Measurements from ENCODE around the gene RLN3.
A peak's percentile ranks its signal among the peaks of the same experiment; 100 is the strongest.
"Not testable (repeated sequence)": the region's sequence is repeated elsewhere in the genome, so short reads cannot be mapped to it uniquely, and the experiment has no call there.

Gene RLN3

DNA sequence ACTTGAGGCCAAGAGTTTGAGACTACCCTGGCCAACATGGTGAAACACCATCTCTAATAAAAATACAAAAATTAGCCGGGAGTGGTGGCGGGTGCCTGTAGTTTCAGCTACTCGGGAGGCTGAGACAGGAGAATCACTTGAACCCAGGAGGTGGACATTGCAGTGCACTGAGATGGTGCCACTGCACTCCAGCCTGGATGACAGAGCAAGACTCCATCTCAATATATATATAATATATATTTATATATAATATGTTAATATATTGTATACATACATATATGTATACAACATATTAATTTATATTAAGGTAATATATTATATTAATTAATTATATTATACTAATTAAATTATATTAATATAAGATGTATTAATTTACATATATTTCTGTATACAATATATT is 8.2 kb upstream of the RLN3 start:
- H3K79me1 ChIP-seq (ENCODE audit: low read length); H3K4me1 ChIP-seq (ENCODE audit: control insufficient read depth in 1 of 2, insufficient read depth in 2 of 2, low read length in 2 of 2); H4K91ac ChIP-seq (ENCODE audit: low read depth, low read length): not testable (repeated sequence)

DNA sequence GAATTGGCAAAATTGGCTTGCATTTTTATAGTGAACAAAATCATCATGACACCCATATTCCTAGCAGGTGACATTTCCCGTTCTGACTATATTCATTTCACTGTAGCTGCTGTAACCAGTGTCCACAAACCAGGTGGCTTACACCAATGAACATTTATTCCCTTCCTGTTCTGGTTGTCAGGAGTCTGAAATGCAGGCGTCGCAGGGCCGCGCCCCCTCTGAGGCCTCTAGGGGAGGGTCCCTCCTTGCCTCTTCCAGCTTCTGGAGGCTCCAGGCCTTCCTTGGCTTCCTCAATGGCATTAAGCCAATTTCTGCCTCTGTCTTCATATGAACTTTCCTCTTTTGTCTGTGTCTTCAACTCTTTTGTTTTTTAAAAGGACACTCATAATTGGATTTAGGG is 6.5 kb upstream of the RLN3 start:
- H3K27ac ChIP-seq (ENCODE audit: low read depth, low read length): no peak overlapping the region
- no peak overlapping the region for H3K18ac ChIP-seq (ENCODE audit: low read length)
- no peak for DNase-seq
- H4K8ac ChIP-seq (ENCODE audit: low read depth, low read length): no peak overlapping the region
- no peak overlapping the region for H4K12ac ChIP-seq (ENCODE audit: low read depth, low read length)
- H2BK120ac ChIP-seq (ENCODE audit: insufficient read depth, low read length, poor library complexity): no peak overlapping the region
- H3K9ac ChIP-seq (ENCODE audit: low read length): no peak overlapping the region
- no peak overlapping the region for H3K4me2 ChIP-seq (ENCODE audit: low read length)
- no peak overlapping the region for H3K4me3 ChIP-seq (ENCODE audit: low read depth, low read length)
- H2BK12ac ChIP-seq (ENCODE audit: low read length): no peak overlapping the region
- no CpG with 5 or more reads among the region's 5 CpGs for WGBS (ENCODE audit: extremely low coverage, insufficient coverage, insufficient read length)
- H3K23ac ChIP-seq (ENCODE audit: low read length): no peak overlapping the region
- no peak overlapping the region for H2BK5ac ChIP-seq (ENCODE audit: low read depth, low read length, poor library complexity)
- H3K14ac ChIP-seq (ENCODE audit: low read length): no peak overlapping the region
- H3K79me2 ChIP-seq (ENCODE audit: control insufficient read depth, insufficient read depth, low read length, poor library complexity): no peaks in the 10 kb centered on the region
- H3K36me3 ChIP-seq (ENCODE audit: control insufficient read depth in 1 of 2, insufficient read depth in 2 of 2, low read length in 2 of 2): no peaks in the 10 kb centered on the region
- no peak overlapping the region for H4K91ac ChIP-seq (ENCODE audit: low read depth, low read length)
- peaks cover 2% of the 10 kb centered on the region for H3K79me1 ChIP-seq (ENCODE audit: low read length)
- no peak overlapping the region for H3K4ac ChIP-seq (ENCODE audit: low read depth, low read length)
- H2AK5ac ChIP-seq (ENCODE audit: low read length): no peak overlapping the region
- H2AFZ ChIP-seq (ENCODE audit: insufficient read depth, low read length, poor library complexity): no peak overlapping the region
- no peaks in the 10 kb centered on the region for H3K9me3 ChIP-seq (ENCODE audit: insufficient read depth, low read depth, low read length)
- H3K4me1 ChIP-seq (ENCODE audit: control insufficient read depth in 1 of 2, insufficient read depth in 2 of 2, low read length in 2 of 2): peaks cover 0 to 2% of the 10 kb centered on the region in 2 experiments
- H3K27me3 ChIP-seq (ENCODE audit: insufficient read depth, low read length): no peaks in the 10 kb centered on the region

More for the DNA sequence above, 8.2 kb upstream of the RLN3 start:
- H3K36me3 ChIP-seq (ENCODE audit: control insufficient read depth in 1 of 2, insufficient read depth in 2 of 2, low read length in 2 of 2); H3K4ac ChIP-seq (ENCODE audit: low read depth, low read length); H2AK5ac ChIP-seq (ENCODE audit: low read length); H4K8ac ChIP-seq (ENCODE audit: low read depth, low read length); H2AFZ ChIP-seq (ENCODE audit: insufficient read depth, low read length, poor library complexity); H3K27ac ChIP-seq (ENCODE audit: low read depth, low read length); H2BK5ac ChIP-seq (ENCODE audit: low read depth, low read length, poor library complexity); H3K9ac ChIP-seq (ENCODE audit: low read length); H4K12ac ChIP-seq (ENCODE audit: low read depth, low read length); H3K23ac ChIP-seq (ENCODE audit: low read length); H3K4me3 ChIP-seq (ENCODE audit: low read depth, low read length); H3K18ac ChIP-seq (ENCODE audit: low read length); H2BK120ac ChIP-seq (ENCODE audit: insufficient read depth, low read length, poor library complexity); H3K14ac ChIP-seq (ENCODE audit: low read length); H3K9me3 ChIP-seq (ENCODE audit: insufficient read depth, low read depth, low read length); H2BK12ac ChIP-seq (ENCODE audit: low read length); H3K79me2 ChIP-seq (ENCODE audit: control insufficient read depth, insufficient read depth, low read length, poor library complexity); H3K27me3 ChIP-seq (ENCODE audit: insufficient read depth, low read length); DNase-seq; H3K4me2 ChIP-seq (ENCODE audit: low read length): not testable (repeated sequence)
- no CpG with 5 or more reads among the region's 3 CpGs for WGBS (ENCODE audit: extremely low coverage, insufficient coverage, insufficient read length)

DNA sequence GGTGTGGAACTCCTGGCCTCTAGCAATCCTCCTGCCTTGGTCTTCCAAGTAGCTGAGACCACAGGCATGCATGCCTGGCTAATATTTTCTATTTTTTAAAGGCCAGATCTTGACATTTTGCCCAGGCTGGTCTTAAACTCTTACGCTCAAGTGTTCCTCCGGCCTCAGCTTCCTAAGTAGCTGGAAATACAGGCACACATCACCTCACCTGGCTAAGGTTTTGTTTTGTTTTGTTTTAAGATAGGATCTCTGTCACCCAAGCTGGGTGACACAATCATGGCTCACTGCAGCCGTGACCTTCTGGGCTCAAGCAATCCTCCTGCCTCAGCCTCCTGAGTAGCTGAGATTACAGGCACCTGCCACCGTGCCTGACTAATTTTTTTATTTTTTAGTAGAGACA is 5.5 kb upstream of the RLN3 start:
- no peak overlapping the region for H2BK5ac ChIP-seq (ENCODE audit: low read depth, low read length, poor library complexity)
- no peak overlapping the region for H3K14ac ChIP-seq (ENCODE audit: low read length)
- H3K9ac ChIP-seq (ENCODE audit: low read length): no peak overlapping the region
- peak overlapping the region; percentile 30 for H2BK12ac ChIP-seq (ENCODE audit: low read length)
- no peak overlapping the region for H4K91ac ChIP-seq (ENCODE audit: low read depth, low read length)
- no peak overlapping the region for H3K23ac ChIP-seq (ENCODE audit: low read length)
- no peak overlapping the region for H3K18ac ChIP-seq (ENCODE audit: low read length)
- H4K8ac ChIP-seq (ENCODE audit: low read depth, low read length): no peak overlapping the region
- no CpG with 5 or more reads among the region's 4 CpGs for WGBS (ENCODE audit: extremely low coverage, insufficient coverage, insufficient read length)
- no peak overlapping the region for H3K4me2 ChIP-seq (ENCODE audit: low read length)
- H2BK120ac ChIP-seq (ENCODE audit: insufficient read depth, low read length, poor library complexity): no peak overlapping the region
- no peaks in the 10 kb centered on the region for H3K36me3 ChIP-seq (ENCODE audit: control insufficient read depth in 1 of 2, insufficient read depth in 2 of 2, low read length in 2 of 2)
- H3K27ac ChIP-seq (ENCODE audit: low read depth, low read length): no peak overlapping the region
- H3K27me3 ChIP-seq (ENCODE audit: insufficient read depth, low read length): no peaks in the 10 kb centered on the region
- peaks cover 0 to 2% of the 10 kb centered on the region in 2 experiments for H3K4me1 ChIP-seq (ENCODE audit: control insufficient read depth in 1 of 2, insufficient read depth in 2 of 2, low read length in 2 of 2)
- no peak overlapping the region for H4K12ac ChIP-seq (ENCODE audit: low read depth, low read length)
- no peak overlapping the region for H2AK5ac ChIP-seq (ENCODE audit: low read length)
- peaks cover 2% of the 10 kb centered on the region for H3K79me1 ChIP-seq (ENCODE audit: low read length)
- DNase-seq: peak; percentile 58 to 84
- H3K79me2 ChIP-seq (ENCODE audit: control insufficient read depth, insufficient read depth, low read length, poor library complexity): no peaks in the 10 kb centered on the region
- no peak overlapping the region for H2AFZ ChIP-seq (ENCODE audit: insufficient read depth, low read length, poor library complexity)
- H3K4me3 ChIP-seq (ENCODE audit: low read depth, low read length): no peak overlapping the region
- H3K9me3 ChIP-seq (ENCODE audit: insufficient read depth, low read depth, low read length): no peaks in the 10 kb centered on the region
- H3K4ac ChIP-seq (ENCODE audit: low read depth, low read length): no peak overlapping the region

DNA sequence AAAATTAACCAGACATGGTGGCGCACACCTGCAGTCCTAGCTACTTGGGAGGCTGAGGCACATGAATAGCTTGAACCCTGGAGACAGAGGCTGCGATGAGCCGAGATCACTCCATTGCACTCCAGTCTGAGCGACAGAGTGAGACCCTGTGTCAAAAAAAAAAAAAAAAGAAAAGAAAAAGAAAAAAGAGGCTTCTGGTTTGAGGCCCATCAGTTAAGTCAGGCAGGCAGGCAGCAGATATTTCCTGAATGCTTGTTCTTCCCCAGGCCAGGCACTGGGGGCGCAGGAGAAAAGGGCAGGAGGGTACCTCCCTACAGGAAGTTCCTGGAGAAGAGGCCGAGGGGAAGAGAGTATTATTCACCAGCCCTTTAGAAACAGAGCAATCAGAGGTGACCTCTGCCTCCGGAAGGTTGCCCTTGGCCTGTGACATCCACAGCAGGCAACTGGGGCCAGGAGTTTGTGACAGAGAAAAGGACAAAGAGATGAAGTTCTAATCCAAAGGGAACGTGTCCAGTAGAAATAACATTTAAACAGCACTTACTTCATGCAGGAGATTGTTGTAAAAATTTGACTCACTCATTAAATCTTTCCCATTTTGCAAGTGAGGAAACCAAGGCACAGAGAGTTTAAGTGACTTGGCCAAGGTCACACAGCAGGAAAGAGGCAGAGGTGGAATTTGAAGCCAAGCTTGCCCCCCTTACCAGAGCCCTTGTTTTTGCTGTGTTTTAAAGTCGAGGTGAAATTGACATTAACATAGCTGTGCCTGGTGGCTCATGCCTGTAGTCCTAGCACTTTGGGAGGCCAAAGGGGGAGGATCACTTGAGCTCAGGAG is 4.3 kb upstream of the RLN3 start:
- H3K4ac ChIP-seq (ENCODE audit: low read depth, low read length): no peak overlapping the region
- peak overlapping the region; percentile 68 for H4K12ac ChIP-seq (ENCODE audit: low read depth, low read length)
- no peak overlapping the region for H2BK12ac ChIP-seq (ENCODE audit: low read length)
- no peak for DNase-seq
- no peaks in the 10 kb centered on the region for H3K36me3 ChIP-seq (ENCODE audit: control insufficient read depth in 1 of 2, insufficient read depth in 2 of 2, low read length in 2 of 2)
- H2AFZ ChIP-seq (ENCODE audit: insufficient read depth, low read length, poor library complexity): peak overlapping the region; percentile 59
- no peaks in the 10 kb centered on the region for H3K79me2 ChIP-seq (ENCODE audit: control insufficient read depth, insufficient read depth, low read length, poor library complexity)
- H3K18ac ChIP-seq (ENCODE audit: low read length): no peak overlapping the region
- H2BK120ac ChIP-seq (ENCODE audit: insufficient read depth, low read length, poor library complexity): no peak overlapping the region
- no peaks in the 10 kb centered on the region for H3K27me3 ChIP-seq (ENCODE audit: insufficient read depth, low read length)
- H2AK5ac ChIP-seq (ENCODE audit: low read length): no peak overlapping the region
- peaks cover 2% of the 10 kb centered on the region for H3K79me1 ChIP-seq (ENCODE audit: low read length)
- no peaks in the 10 kb centered on the region for H3K4me1 ChIP-seq (ENCODE audit: control insufficient read depth in 1 of 2, insufficient read depth in 2 of 2, low read length in 2 of 2)
- peak overlapping the region; percentile 74 for H4K8ac ChIP-seq (ENCODE audit: low read depth, low read length)
- H3K4me2 ChIP-seq (ENCODE audit: low read length): no peak overlapping the region
- H2BK5ac ChIP-seq (ENCODE audit: low read depth, low read length, poor library complexity): no peak overlapping the region
- peak overlapping the region; percentile 18 for H4K91ac ChIP-seq (ENCODE audit: low read depth, low read length)
- no peak overlapping the region for H3K9ac ChIP-seq (ENCODE audit: low read length)
- no peak overlapping the region for H3K4me3 ChIP-seq (ENCODE audit: low read depth, low read length)
- H3K27ac ChIP-seq (ENCODE audit: low read depth, low read length): no peak overlapping the region
- H3K14ac ChIP-seq (ENCODE audit: low read length): no peak overlapping the region
- H3K9me3 ChIP-seq (ENCODE audit: insufficient read depth, low read depth, low read length): no peaks in the 10 kb centered on the region
- H3K23ac ChIP-seq (ENCODE audit: low read length): no peak overlapping the region
- no CpG with 5 or more reads among the region's 9 CpGs for WGBS (ENCODE audit: extremely low coverage, insufficient coverage, insufficient read length)

Data from trophoblast cell (in vitro differentiated cells and primary cell).